ENCODE measurements around the gene DLGAP1.

GRCh38 chr18:3648641-3649040, 806.5 kb downstream of the DLGAP1 start:
- TF ChIP-seq RNF2 (conservative IDR thresholded peaks at IDR 0.05; ENCODE audit: low read depth) (no peak), SRY (CRISPR knock-in tag; IDR thresholded peaks at IDR 0.05) (no peak), ZNF616 (CRISPR knock-in tag; IDR thresholded peaks at IDR 0.05; ENCODE audit: low read depth) (no peak)

Data from HepG2 (cell line).